ENCODE measurements around the gene SMU1.
"Not testable (repeated sequence)": the region's sequence is repeated elsewhere in the genome, so short reads cannot be mapped to it uniquely, and the experiment has no call there.

The SMU1 gene

GRCh38 chr9:33007755-33008154, 68.7 kb downstream of the SMU1 start:
- DNase-seq = no peak

- not testable (repeated sequence) for DNase-seq
These were observed 71.1 kb downstream of the SMU1 start for GRCh38 chr9:33005335-33005734.

DNA sequence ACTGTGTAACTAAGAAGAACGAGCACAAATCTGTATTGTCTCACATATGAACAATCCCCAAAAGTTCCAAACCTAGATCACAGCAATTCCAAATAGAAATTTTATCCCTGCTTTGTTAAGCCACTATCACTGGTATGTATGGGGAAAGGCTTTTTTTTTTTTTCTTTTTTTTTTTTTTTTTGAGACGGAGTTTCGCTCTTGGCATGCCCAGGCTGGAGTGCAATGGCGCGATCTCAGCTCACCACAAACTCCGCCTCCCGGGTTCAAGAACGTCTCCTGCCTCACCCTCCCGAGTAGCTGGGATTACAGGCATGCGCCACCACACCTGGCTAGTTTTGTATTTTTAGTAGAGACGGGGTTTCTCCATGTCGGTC, 75.8 kb downstream of the SMU1 start:
- peak; percentile 42 to 48 for DNase-seq

DNA sequence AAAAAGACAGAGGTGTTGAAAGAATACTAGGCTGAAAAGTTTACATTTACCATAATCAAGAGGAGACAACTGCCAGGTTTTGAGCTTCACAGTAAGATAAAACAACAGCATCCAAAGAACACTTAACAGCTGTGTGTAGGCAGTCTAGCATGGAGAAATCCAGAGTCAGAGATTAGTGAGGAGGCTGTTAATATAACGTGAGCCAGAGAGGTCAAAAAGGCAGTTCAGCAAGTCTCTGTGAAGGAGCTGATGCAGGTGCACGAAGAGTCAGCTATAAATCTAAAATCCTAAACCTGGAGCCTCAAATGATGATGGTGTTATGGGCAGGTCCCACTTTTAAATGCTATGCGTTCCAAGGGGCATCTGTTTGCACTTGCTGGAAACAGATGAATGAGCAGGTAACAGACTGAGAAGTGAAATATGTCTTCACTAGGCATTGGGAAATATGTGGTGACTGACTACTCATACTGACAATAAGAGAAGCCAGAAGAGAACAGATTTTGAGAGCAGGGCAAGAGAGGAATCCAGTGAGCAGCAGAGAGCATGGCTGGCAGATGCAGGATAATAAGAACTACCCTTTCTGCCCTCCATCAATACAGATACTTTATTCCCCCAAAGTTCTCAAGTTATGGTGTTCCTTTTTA, 83.8 kb downstream of the SMU1 start:
- DNase-seq = no peak

- no peak for DNase-seq
These were observed 84.4 kb downstream of the SMU1 start for GRCh38 chr9:32991897-32992594.
